Measurements from ENCODE around the gene TNRC6C.

DNA sequence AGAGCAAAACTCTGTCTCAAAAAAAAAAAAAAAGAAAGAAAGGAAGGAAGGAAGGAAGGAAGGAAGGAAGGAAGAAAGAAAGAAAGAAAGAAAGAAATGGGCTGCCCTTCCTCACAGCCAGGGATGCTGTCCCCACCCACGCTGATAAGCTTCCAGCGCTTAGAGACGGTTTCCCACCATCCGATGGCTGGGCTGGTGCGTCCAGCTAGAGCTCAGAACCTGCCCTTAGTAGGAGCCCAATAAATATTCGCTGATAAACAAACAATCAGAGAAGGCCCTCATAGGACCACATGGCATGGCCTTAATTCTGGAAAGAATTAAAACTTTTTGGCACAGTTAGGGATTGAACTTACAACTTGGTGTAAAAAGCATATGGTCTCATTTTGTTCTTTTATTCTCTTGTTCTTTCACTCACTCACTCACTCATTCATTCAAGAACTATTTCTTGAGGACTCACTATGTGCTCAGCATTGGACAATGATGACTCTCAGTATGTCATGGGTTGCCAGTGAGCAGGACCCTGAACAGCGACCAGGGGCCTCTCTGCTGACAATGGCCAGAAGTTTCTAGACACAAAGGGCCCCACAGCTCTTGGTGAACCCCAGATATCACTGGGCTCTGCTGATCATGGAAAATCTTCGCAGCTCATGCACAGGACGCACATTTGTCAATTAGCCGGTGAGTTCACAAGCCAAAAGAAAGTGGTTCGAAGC, 32.5 kb upstream of the TNRC6C start:
- TF ChIP-seq CTCF (IDR thresholded peaks at IDR 0.05) (no peak), POLR2AphosphoS5 (IDR thresholded peaks at IDR 0.05) (no peak), POLR2A (IDR thresholded peaks at IDR 0.05) (no peak)

All from breast epithelium (tissue), 3 donors.